Osteoblast (primary cell): ENCODE measurements around the gene CFAP97D2. TPM values are rescaled to one million over a fixed set of nuclear protein-coding genes. Genes with fewer than 3 reads are reported as not detected.
"Not testable (repeated sequence)": the region's sequence is repeated elsewhere in the genome, so short reads cannot be mapped to it uniquely, and the experiment has no call there.

Experiments used
- DNase-seq: peaks from one replicate; pipeline ENCODE4 v3.0.0; 2011; ENCODE audit warnings: low spot score, mixed read lengths; ENCODE audit not compliant: insufficient read length; ENCODE audit errors: missing footprints
- H2AFZ ChIP-seq: 2 replicates; pipeline ENCODE4 v1.6.0; 2011; ENCODE audit warnings: mild to moderate bottlenecking, low read length
- H3K27ac ChIP-seq: 2 replicates; pipeline ENCODE4 v1.5.1; 2011; ENCODE audit warnings: mild to moderate bottlenecking, low read depth, low read length, moderate library complexity
- H3K27me3 ChIP-seq: 2 replicates; pipeline ENCODE4 v1.6.0; 2012; ENCODE audit warnings: mild to moderate bottlenecking, control low read depth, inconsistent platforms, low read length, moderate library complexity; ENCODE audit not compliant: insufficient read depth
- H3K36me3 ChIP-seq: 2 replicates; pipeline ENCODE4 v1.5.1; 2011; ENCODE audit warnings: mild to moderate bottlenecking, low read length, control low read depth, moderate library complexity; ENCODE audit not compliant: insufficient read depth
- H3K4me1 ChIP-seq: 2 replicates; pipeline ENCODE4 v1.5.1; 2011; ENCODE audit warnings: mild to moderate bottlenecking, low read length, control low read depth, moderate library complexity; ENCODE audit not compliant: insufficient read depth
- H3K4me2 ChIP-seq: 2 replicates; pipeline ENCODE4 v1.6.0; 2011; ENCODE audit warnings: mild to moderate bottlenecking, low read length; ENCODE audit not compliant: insufficient read depth
- H3K4me3 ChIP-seq: fragments of 200-600 bp; sonication (generic); 3 replicates; pipeline ENCODE4 v1.5.1; 2012; ENCODE audit warnings: mild to moderate bottlenecking, low read length, inconsistent platforms; ENCODE audit not compliant: insufficient read depth
- H3K79me2 ChIP-seq: 2 replicates; pipeline ENCODE4 v1.6.0; 2012; ENCODE audit warnings: mild to moderate bottlenecking, low read length, control low read depth, inconsistent platforms; ENCODE audit not compliant: insufficient read depth
- H3K9me3 ChIP-seq: 2 replicates; pipeline ENCODE4 v1.5.1; 2011; ENCODE audit warnings: low read depth, low read length, control low read depth
- H4K20me1 ChIP-seq: 2 replicates; pipeline ENCODE4 v1.6.0; 2012; ENCODE audit warnings: mild to moderate bottlenecking, low read length, control low read depth; ENCODE audit not compliant: insufficient read depth
- CTCF ChIP-seq: IDR thresholded peaks from 2 replicates; pipeline ENCODE4 v1.5.1; 2011; ENCODE audit warnings: mild to moderate bottlenecking, low read depth, low read length, moderate library complexity; ENCODE audit errors: extremely low read depth
- total RNA-seq: library from RNA; depleted of rRNA; stranded (reverse); fragments of >200 nt; gene quantifications from 2 replicates; pipeline ENCODE4 v1.2.3, GENCODE V29; 2012

CFAP97D2 gene
- total RNA-seq, 1 donor: not detected

GRCh38 chr13:114194853-114195252 lies 15.8 kb downstream of the CFAP97D2 start:
- no peaks in the 10 kb centered on the region for H3K36me3 ChIP-seq
- no peak overlapping the region for H3K27ac ChIP-seq
- no peak for TF ChIP-seq CTCF
- H3K4me2 ChIP-seq: no peak overlapping the region
- peaks cover 26% of the 10 kb centered on the region for H3K27me3 ChIP-seq
- DNase-seq: no peak
- no peaks in the 10 kb centered on the region for H3K4me1 ChIP-seq
- no peak overlapping the region for H3K4me3 ChIP-seq
- no peaks in the 10 kb centered on the region for H4K20me1 ChIP-seq
- no peak overlapping the region for H2AFZ ChIP-seq
- no peaks in the 10 kb centered on the region for H3K9me3 ChIP-seq
- H3K79me2 ChIP-seq: no peaks in the 10 kb centered on the region

GRCh38 chr13:114196629-114197028 lies 17.6 kb downstream of the CFAP97D2 start:
- no peaks in the 10 kb centered on the region for H4K20me1 ChIP-seq
- no peak for DNase-seq
- H2AFZ ChIP-seq: no peak overlapping the region
- no peaks in the 10 kb centered on the region for H3K9me3 ChIP-seq
- no peaks in the 10 kb centered on the region for H3K79me2 ChIP-seq
- peaks cover 3% of the 10 kb centered on the region for H3K4me1 ChIP-seq
- no peaks in the 10 kb centered on the region for H3K36me3 ChIP-seq
- no peak overlapping the region for H3K4me2 ChIP-seq
- H3K27ac ChIP-seq: no peak overlapping the region
- no peak for TF ChIP-seq CTCF
- peaks cover 32% of the 10 kb centered on the region for H3K27me3 ChIP-seq
- no peak overlapping the region for H3K4me3 ChIP-seq

GRCh38 chr13:114198556-114198955 lies 19.5 kb downstream of the CFAP97D2 start:
- Histone ChIP-seq H4K20me1 (no peaks in the 10 kb centered on the region), H3K27ac (no peak overlapping the region), H3K9me3 (no peaks in the 10 kb centered on the region), H3K27me3 (peaks cover 35% of the 10 kb centered on the region), H3K4me3 (no peak overlapping the region), H3K36me3 (no peaks in the 10 kb centered on the region), H2AFZ (no peak overlapping the region), H3K4me1 (peaks cover 3% of the 10 kb centered on the region), H3K79me2 (no peaks in the 10 kb centered on the region), H3K4me2 (no peak overlapping the region)
- TF ChIP-seq CTCF: no peak
- no peak for DNase-seq

DNA sequence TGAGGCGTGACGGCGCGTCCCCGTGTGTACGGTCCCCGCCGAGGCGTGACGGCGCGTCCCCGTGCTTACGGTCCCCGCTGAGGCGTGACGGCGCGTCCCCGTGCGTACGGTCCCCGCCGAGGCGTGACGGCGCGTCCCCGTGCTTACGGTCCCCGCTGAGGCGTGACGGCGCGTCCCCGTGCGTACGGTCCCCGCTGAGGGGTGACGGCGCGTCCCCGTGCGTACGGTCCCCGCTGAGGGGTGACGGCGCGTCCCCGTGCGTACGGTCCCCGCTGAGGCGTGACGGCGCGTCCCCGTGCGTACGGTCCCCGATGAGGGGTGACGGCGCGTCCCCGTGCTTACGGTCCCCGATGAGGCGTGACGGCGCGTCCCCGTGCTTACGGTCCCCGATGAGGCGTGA lies 20.5 kb downstream of the CFAP97D2 start:
- H3K9me3 ChIP-seq, DNase-seq, H3K4me2 ChIP-seq, H4K20me1 ChIP-seq, H2AFZ ChIP-seq, H3K4me1 ChIP-seq, H3K4me3 ChIP-seq, H3K36me3 ChIP-seq, H3K27ac ChIP-seq, H3K79me2 ChIP-seq: not testable (repeated sequence)
- H3K27me3 ChIP-seq: peaks cover 38% of the 10 kb centered on the region
